HG03066 (cell line): Measurements from ENCODE around the gene CACNA2D3.

Experiments used
- ATAC-seq: cut with Tn5 transposase; IDR thresholded peaks from one replicate; pipeline ENCODE4 v1.9.1; 2021; ENCODE audit warnings: low read depth; ENCODE audit not compliant: unreplicated experiment

CACNA2D3 gene

DNA sequence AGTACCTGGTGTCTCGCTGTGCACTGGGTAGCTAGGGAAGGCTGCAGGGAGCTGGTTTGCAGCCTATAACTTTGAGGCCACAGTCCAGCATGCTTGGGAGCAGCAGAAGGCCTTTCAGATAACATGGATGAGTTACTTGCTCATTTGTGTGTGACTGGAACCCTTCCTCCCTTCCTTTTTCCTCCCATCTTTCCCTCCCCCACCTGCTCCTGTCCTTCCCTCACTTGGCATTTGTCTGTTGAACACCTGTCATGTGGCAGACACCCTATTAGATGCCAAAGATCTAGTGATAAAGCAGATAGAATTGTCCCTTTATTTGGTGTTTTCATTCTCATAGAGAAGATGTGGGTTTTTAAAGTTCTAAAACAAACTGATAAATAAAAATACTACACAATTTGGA is 733.9 kb downstream of the CACNA2D3 start:
- ATAC-seq, result no peak

- ATAC-seq, result no peak
Measured at GRCh38 chr3:54857343-54857742, 735.0 kb downstream of the CACNA2D3 start.

DNA sequence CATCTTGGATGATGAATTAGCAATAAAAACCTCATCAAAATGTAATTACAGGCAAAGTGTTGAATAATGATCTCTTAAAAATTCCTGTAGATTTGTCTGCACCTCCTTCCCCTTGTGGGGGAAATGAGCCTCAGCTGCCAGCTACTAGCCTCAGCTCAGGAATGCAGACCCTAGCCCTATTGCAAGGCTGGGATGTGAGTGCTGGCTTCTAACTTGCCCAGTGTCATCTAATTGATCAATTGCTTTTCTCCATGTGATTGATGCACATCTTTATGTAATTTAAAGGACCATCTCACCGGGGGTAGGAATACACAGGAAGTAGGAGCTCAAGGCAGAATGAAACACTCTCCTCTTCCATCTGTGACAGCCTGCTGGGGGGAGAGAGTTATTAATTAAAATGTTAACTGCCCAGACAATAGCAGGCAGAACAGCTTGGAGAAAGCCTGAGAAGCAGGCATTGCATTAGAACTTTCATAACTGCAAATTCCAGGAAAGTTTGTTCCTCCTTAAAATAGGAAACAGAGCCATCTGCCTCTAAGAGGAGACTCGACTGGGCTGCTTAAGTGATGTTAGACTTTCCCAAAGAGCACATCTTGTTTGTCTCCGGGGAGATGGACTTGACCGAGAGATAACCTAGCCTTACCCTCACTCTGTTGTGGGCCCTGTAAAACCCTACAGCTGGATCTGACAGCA is 735.9 kb downstream of the CACNA2D3 start:
- ATAC-seq, result no peak

DNA sequence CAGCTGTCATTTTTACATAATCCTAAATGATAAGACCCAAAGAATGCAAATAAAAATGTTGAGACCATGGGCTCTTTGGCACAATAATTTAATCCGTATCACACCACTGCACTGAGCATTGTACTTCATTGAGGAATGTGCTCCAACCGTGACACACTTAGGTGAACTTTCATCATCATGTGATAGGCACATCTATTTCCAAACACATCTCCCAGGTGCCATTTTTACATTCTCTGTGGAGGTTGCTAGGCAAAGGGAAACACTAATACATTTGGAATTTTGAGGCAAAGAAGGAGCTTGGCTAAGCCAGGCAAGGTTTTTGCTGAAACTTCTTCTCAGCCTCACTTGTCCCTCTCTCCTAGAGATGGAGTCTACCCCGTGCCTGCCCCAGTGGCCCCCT is 736.8 kb downstream of the CACNA2D3 start:
- ATAC-seq, result no peak

- no peak for ATAC-seq
Measured at GRCh38 chr3:54861248-54862067, 739.1 kb downstream of the CACNA2D3 start.

- no peak for ATAC-seq
Measured at GRCh38 chr3:54862526-54862925, 740.2 kb downstream of the CACNA2D3 start.

DNA sequence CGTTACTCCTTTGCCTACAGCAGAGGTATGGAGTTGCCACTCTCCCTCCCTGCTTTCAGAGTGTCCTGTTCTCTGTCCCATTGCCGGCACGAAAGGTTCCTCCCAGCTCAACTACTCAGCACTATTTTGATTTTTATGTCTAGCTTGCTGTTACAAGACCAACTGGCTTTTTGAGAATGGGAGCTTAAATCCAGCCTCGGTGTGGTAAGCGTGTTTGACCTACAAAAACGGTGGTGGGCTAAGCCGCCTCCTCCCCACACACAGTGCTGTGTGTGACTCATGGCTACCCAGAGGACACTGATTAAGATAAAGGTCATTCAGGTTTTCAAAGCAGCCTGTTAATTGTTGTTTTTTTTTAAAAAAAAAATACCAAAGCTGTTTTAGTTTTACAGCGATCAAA is 741.0 kb downstream of the CACNA2D3 start:
- no peak for ATAC-seq

- ATAC-seq, result no peak
Measured at GRCh38 chr3:54863786-54864185, 741.4 kb downstream of the CACNA2D3 start.

GRCh38 chr3:54865316-54865715 is 743.0 kb downstream of the CACNA2D3 start:
- ATAC-seq, result no peak

GRCh38 chr3:54866251-54866650 is 743.9 kb downstream of the CACNA2D3 start:
- ATAC-seq, result no peak

DNA sequence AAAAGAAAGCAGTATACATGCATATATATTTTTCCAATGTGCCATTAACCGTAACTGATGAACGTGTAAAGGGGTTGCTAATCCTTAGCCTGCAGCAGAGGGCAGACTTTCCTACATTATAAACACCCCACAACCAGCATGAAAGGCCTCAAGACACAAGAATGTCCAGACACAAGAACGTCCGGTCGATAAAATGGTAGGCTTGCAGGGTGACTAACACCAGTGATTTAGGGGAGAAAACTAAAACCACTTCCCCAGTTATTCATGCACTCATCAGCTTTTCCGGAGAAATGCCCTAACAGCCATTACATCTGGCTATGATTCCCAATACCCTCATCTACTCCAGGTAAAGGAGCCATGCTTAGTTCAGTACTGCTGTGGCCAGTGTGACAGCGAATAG is 748.1 kb downstream of the CACNA2D3 start:
- ATAC-seq, result no peak

DNA sequence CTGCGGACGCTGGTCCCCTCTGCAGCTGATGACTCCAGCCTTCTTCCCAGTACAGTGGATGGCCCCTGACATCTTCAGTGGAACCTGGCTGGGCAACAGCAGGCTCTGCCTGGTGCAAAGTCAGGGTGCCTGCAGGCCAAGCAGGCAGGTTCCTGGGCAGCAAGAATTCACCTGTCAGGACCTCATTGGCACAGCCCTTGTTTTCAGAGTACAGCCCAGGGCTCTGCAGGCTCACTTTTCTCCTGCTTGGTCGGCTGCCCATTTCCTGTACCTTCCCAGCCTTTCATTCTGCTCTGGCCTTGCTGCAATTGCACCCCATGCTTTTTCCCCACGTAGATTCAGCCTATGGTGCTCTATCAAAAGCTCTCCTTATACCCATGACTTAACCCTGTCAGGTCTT is 749.5 kb downstream of the CACNA2D3 start:
- ATAC-seq, result no peak

GRCh38 chr3:54873059-54874010 is 751.0 kb downstream of the CACNA2D3 start:
- ATAC-seq, result no peak

DNA sequence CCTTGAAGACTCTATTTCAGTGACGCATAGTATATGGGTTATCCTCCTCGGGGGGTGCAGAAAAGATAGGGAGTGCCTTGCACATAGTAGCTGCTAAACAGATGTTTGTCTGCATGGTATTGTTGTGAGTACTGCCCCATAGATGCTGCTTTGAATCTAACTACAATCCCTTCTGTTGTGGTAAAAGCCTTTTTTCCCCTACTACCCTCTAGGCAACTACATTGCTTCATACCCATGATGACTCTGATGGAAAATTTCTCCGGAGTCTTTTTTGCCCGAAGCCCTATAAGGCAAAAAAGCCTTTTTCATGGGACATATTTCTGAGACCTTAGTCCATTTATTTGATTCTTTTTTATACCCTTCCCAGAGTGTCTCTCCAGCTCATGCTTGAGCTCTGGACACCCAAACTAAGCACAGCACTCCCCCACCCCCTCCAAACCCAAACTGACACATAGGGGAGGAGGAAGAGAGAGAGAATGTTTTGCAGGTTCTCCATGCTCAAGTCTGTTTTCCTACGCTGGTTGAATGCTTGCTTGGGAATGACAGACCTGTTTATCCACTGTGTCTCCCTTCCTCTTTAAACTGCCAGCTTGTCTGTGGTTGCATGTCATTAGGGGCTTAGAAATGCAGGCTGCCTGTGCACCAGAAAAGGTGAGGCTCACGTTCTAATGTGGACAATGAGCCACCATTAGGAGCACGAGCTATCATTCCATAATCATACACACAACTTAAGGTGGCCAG is 752.6 kb downstream of the CACNA2D3 start:
- no peak for ATAC-seq

DNA sequence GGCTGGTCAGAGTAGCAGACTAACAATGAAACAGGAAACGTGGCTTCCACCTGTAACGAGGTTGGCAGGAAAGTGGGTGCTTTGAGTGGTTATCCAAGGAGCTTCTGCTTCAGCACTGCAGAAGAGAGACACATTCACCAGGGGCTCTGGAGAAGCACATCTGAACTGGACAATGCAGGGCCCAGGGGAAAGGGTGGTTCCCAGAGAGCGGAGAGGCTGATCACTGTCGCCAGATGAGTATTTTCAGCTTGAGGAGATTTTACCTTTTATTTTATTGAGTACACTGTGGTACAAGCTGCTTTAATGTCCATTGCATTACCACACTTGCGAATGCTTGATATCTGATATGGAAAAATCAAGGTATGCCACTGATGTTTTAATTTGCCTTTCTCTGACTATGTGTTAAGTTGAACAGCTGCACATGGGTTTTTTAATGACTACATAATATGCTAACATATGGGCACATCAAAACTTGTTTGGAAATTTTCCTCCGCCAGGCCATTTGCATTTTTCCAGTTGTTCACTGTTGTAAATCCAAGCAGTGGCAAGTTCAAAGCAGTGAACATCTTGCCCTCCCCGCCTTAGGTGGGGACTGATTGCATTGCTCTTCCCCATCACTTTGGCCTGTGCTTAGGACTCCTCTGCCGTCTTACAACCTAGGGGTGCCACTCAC is 753.4 kb downstream of the CACNA2D3 start:
- no peak for ATAC-seq

DNA sequence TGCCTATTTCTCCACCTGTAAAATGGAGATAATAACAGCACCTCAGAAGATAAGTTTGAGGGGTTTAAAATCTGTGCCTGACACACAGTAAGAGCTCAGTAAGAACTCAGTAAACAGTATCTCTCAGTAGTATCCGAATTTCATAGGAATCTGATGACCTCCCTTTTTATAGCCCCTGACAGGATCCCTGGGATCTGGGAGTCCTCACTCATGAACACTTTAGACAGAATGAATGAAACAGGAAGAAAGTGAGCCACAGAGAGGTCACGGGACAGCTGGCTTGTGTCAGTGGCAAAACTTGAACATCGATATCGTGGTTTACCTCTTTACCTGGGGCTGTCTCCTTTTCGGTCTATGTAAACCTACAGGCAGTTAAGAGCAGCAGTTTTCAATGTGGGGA is 754.3 kb downstream of the CACNA2D3 start:
- no peak for ATAC-seq

- no peak for ATAC-seq
Measured at GRCh38 chr3:54877730-54878129, 755.4 kb downstream of the CACNA2D3 start.

DNA sequence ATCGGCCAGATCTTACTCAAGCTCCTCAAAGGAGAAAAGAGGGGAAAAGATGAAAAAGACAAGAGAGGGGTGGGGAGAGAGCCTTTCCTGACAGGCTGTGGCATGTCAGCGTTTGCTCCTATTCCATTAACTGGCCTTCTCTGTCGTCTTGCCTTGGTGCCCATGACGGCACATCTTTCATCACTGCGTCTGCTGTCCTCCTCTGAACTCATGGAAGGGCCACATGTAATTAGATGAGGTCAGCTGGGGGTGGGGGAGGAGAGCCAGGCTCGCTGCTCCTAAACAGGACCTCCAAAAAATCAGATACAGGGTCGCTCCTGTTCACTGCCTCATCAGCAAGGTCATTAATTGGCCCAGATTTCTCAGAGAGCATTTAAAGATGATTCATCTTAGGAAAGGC is 755.8 kb downstream of the CACNA2D3 start:
- ATAC-seq, result no peak

DNA sequence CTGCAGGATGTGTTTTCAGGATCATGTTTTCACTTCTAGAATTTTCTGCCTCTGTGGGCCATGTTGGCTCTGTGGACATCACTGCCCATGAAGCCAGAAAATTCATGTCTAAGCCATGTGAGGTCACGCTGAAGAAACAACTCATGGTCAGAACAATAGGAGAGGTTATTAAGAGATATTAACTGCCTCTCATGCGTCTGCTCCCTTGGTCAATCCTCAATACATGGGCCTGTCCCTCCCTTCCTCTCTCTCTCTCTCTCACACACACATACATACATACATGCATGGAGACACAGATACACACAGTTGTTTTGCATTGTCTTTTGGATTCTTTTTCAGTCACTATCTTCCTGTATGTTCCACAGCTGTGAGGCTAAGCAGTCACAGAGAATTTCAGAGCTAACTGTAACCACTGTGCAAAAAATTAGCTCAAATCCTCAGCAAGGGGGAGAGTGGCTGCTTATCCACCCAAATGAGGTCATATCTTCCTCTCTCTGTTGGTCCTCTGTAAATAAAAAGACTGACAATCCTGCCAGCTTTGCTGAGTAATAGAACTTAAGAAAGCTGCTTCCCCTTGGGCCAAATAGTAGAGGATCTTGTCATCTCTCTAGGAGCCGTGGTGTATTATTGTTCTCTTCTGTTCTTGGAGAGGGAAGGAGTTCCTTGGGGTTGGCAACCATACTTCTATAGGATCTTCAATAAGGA is 759.9 kb downstream of the CACNA2D3 start:
- ATAC-seq, result no peak
